ENCODE measurements around the gene SLC35E3.

Gene SLC35E3

DNA sequence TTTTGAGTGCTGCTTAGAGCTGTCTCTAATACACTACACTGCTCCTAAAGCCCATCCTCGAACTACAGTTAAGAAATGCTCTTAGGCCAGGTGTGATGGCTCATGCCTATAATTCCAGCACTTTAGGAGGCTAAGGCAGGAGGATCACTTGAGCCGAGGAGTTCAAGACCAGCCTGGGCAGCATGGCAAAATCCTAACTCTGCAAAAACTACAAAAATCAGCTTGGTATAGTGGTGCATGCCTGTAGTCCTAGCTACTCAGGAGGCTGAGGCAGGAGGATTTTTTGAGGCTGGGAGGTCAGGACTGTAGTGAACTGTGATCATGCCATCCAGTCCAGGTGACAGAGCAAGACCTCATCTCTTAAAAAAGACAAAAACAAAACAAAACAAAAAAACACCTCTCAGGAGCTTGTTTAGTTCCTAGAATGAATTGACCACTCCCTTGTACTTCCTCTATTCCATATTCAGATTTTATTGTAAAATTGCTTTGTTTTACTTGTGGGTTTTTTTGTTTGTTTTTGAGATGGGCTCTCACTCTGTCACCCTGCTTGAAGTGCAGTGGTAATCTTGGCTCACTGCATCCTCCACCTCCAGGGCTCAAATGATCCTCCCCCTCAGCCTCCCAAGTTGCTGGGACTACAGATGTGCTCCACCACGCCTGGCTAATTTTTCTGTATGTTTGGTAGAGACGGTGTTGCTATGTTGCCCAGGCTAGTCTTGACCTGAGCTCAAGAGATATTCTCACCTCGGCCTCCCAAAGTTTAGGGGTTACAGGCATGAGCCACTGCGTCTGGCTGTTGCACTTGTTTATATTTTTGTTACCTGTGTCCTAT lies 75.6 kb downstream of the SLC35E3 start:
- TF ChIP-seq POLR2AphosphoS5 (IDR thresholded peaks at IDR 0.05; ENCODE audit: low read depth, low read length) (peak; percentile 11; the same call in 1 of the 2 replicates), POLR2A (IDR thresholded peaks at IDR 0.05; ENCODE audit: low read depth, low read length) (peak; percentile 50; the same call in 1 of the 2 replicates), TAF1 (IDR thresholded peaks at IDR 0.05; ENCODE audit: borderline replicate concordance, low read depth, low read length) (no peak)
- FAIRE-seq (no peak), DNase-seq (ENCODE audit: insufficient read length) (no peak)

DNA sequence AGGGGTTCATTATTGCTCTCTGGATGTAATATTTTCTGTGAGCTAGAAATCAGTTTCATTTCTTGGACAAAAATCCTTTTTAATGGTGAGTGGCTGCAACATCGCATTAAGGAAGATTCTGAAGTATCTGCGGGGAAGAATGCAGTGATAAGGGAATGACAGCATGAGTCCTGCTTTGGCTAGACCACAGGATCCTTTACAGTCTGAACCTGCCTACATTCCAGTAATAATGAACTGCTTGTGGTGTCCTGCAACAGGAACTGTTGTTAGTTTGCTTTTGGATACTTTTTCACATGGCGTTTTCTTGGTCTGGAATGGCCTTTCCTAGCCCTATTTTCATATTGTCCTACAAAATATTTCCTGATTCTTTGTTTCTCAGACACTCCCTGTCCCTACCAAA lies 77.7 kb downstream of the SLC35E3 start:
- TF ChIP-seq POLR2AphosphoS5 (IDR thresholded peaks at IDR 0.05; ENCODE audit: low read depth, low read length) (peak; percentile 69), TAF1 (IDR thresholded peaks at IDR 0.05; ENCODE audit: borderline replicate concordance, low read depth, low read length) (no peak)
- DNase-seq (ENCODE audit: insufficient read length) (no peak), FAIRE-seq (no peak)

- DNase-seq (ENCODE audit: insufficient read length) (no peak), FAIRE-seq (no peak)
- peak; percentile 8; the same call in 1 of the 2 replicates for TF ChIP-seq POLR2A (IDR thresholded peaks at IDR 0.05; ENCODE audit: low read depth, low read length)
- TF ChIP-seq POLR2AphosphoS5 (IDR thresholded peaks at IDR 0.05; ENCODE audit: low read depth, low read length): no peak
Measured at GRCh38 chr12:68824131-68824530, 78.2 kb downstream of the SLC35E3 start.

GRCh38 chr12:68824597-68825250 lies 78.7 kb downstream of the SLC35E3 start:
- FAIRE-seq: no peak
- TF ChIP-seq TAF1 (IDR thresholded peaks at IDR 0.05; ENCODE audit: borderline replicate concordance, low read depth, low read length) (no peak), POLR2AphosphoS5 (IDR thresholded peaks at IDR 0.05; ENCODE audit: low read depth, low read length) (no peak), POLR2A (IDR thresholded peaks at IDR 0.05; ENCODE audit: low read depth, low read length) (no peak)
- no peak for DNase-seq (ENCODE audit: insufficient read length)

DNA sequence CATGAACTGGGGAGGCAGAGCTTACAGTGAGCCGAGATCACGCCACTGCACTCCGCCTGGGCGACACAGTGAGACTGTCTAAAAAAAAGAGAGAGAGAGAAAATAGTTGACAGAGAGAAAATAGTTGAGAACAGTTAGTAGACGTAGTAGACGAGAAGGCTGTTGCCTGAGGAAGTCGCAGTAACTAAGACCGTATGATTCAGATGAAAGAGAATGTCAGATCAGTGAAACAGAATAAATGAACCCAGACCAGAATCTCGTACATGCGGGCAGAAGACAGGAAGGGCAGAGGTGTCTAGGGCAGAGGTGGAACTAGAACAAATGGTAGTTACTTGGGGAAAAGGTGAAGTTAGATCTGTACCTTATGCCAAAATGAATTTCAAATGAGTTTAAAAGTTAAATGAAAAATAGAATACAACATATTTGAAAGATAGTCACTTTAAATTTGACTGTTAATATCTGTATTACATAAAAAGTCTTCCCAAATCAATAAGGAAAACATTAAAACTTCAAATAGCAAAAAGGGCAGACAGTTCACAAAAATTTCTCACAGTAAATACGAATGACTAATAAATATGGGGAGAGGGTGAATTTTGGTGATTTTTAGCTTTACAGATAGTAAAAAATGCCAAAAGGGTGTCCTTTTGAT lies 79.7 kb downstream of the SLC35E3 start:
- TF ChIP-seq POLR2AphosphoS5 (IDR thresholded peaks at IDR 0.05; ENCODE audit: low read depth, low read length) (peak; percentile 46; the same call in 1 of the 2 replicates), POLR2A (IDR thresholded peaks at IDR 0.05; ENCODE audit: low read depth, low read length) (peak; percentile 22; the same call in 1 of the 2 replicates), TAF1 (IDR thresholded peaks at IDR 0.05; ENCODE audit: borderline replicate concordance, low read depth, low read length) (no peak)
- no peak for FAIRE-seq
- DNase-seq (ENCODE audit: insufficient read length): no peak

DNA sequence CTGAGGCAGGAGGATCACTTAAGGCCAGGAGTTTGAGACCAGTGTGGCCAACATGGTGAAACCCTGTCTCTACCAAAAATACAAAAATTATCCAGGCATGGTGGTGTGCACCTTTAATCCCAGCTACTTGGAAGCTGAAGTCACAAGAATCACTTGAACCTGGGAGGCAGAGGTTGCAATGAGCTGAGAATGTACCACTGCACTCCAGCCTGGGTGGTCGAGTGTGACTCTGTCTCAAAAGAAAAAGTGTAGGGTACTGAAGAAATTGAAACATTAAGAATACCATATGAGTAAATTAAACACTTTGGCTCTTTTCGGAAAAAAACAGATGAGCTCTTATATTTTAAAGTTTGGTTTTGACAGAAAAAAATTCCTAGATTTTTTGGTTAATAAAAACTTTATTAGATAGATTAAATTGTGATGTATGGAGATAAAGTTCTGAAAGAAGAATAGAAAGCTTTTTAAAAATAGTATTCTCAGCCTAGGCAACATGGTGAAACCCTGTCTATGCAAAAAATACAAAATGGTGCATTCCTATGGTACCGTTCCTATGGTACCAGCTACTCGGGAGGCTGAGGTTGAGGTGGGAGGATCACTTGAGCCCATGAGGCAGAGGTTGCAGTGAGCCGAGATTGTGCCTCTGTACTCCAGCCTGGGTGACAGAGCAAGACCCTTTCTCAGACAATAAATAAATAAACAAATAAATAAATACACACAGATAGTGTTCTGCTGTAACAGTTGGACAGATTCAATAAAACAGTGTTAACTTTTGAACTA lies 82.1 kb downstream of the SLC35E3 start:
- FAIRE-seq: no peak
- no peak for TF ChIP-seq POLR2A (IDR thresholded peaks at IDR 0.05; ENCODE audit: low read depth, low read length)
- TF ChIP-seq TAF1 (IDR thresholded peaks at IDR 0.05; ENCODE audit: borderline replicate concordance, low read depth, low read length): no peak
- TF ChIP-seq POLR2AphosphoS5 (IDR thresholded peaks at IDR 0.05; ENCODE audit: low read depth, low read length): peak; percentile 3; the same call in 1 of the 2 replicates

DNA sequence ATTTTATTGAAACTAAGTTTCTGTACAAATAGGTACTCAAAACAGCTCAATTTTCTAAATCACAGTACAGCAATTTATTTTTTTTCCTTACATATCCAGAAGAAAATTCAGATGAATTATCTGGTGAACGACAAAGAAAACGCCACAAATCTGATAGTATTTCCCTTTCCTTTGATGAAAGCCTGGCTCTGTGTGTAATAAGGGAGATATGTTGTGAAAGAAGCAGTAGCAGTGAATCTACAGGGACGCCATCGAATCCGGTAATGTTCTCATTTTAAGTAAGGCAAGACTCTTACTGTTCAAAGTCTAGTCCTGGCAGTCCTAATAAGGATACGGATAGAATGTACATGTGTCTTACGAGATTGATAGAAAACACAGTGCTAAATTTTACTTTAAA lies 82.7 kb downstream of the SLC35E3 start:
- DNase-seq (ENCODE audit: insufficient read length): no peak
- no peak for FAIRE-seq
- TF ChIP-seq TAF1 (IDR thresholded peaks at IDR 0.05; ENCODE audit: borderline replicate concordance, low read depth, low read length) (no peak), POLR2A (IDR thresholded peaks at IDR 0.05; ENCODE audit: low read depth, low read length) (peak; percentile 65), POLR2AphosphoS5 (IDR thresholded peaks at IDR 0.05; ENCODE audit: low read depth, low read length) (peak; percentile 58; the same call in 1 of the 2 replicates)

More for the DNA sequence above, 82.1 kb downstream of the SLC35E3 start:
- no peak for DNase-seq (ENCODE audit: insufficient read length)

Data from GM12892 (cell line).